ENCODE results near the gene FAM153A.
"Not testable (repeated sequence)": the region's sequence is repeated elsewhere in the genome, so short reads cannot be mapped to it uniquely, and the experiment has no call there.

FAM153A gene

GRCh38 chr5:177747354-177747753, 35.3 kb downstream of the FAM153A start:
- not testable (repeated sequence) for DNase-seq (ENCODE audit: low read depth in 1 of 2, low spot score in 1 of 2)

GRCh38 chr5:177724858-177725257, 57.8 kb downstream of the FAM153A start:
- DNase-seq (ENCODE audit: low read depth in 1 of 2, low spot score in 1 of 2), result not testable (repeated sequence)

- DNase-seq (ENCODE audit: low read depth in 1 of 2, low spot score in 1 of 2), result not testable (repeated sequence)
These were observed 58.7 kb downstream of the FAM153A start for GRCh38 chr5:177723831-177724485.

GRCh38 chr5:177722829-177723228, 59.9 kb downstream of the FAM153A start:
- not testable (repeated sequence) for DNase-seq (ENCODE audit: low read depth in 1 of 2, low spot score in 1 of 2)

GRCh38 chr5:177719989-177720388, 62.7 kb downstream of the FAM153A start:
- DNase-seq (ENCODE audit: low read depth in 1 of 2, low spot score in 1 of 2), result not testable (repeated sequence)

GRCh38 chr5:177715423-177715822, 67.3 kb downstream of the FAM153A start:
- not testable (repeated sequence) for DNase-seq (ENCODE audit: low read depth in 1 of 2, low spot score in 1 of 2)

- not testable (repeated sequence) for DNase-seq (ENCODE audit: low read depth in 1 of 2, low spot score in 1 of 2)
These were observed 86.6 kb downstream of the FAM153A start for GRCh38 chr5:177696100-177696499.

GRCh38 chr5:177695356-177695930, 87.3 kb downstream of the FAM153A start:
- DNase-seq (ENCODE audit: low read depth in 1 of 2, low spot score in 1 of 2), result not testable (repeated sequence)

GRCh38 chr5:177694518-177694835, 88.2 kb downstream of the FAM153A start:
- not testable (repeated sequence) for DNase-seq (ENCODE audit: low read depth in 1 of 2, low spot score in 1 of 2)

GRCh38 chr5:177693671-177694517, 88.8 kb downstream of the FAM153A start:
- DNase-seq (ENCODE audit: low read depth in 1 of 2, low spot score in 1 of 2), result not testable (repeated sequence)

GRCh38 chr5:177692969-177693368, 89.7 kb downstream of the FAM153A start:
- not testable (repeated sequence) for DNase-seq (ENCODE audit: low read depth in 1 of 2, low spot score in 1 of 2)

- DNase-seq (ENCODE audit: low read depth in 1 of 2, low spot score in 1 of 2), result not testable (repeated sequence)
These were observed 90.2 kb downstream of the FAM153A start for GRCh38 chr5:177692507-177692906.

GRCh38 chr5:177689011-177689610, 93.6 kb downstream of the FAM153A start:
- not testable (repeated sequence) for DNase-seq (ENCODE audit: low read depth in 1 of 2, low spot score in 1 of 2)

GRCh38 chr5:177688091-177688490, 94.6 kb downstream of the FAM153A start:
- not testable (repeated sequence) for DNase-seq (ENCODE audit: low read depth in 1 of 2, low spot score in 1 of 2)

GRCh38 chr5:177681920-177682319, 100.8 kb downstream of the FAM153A start:
- DNase-seq (ENCODE audit: low read depth in 1 of 2, low spot score in 1 of 2), result not testable (repeated sequence)
